NK-92 treated with Interleukin-12 subunit alpha and Interleukin-12 subunit beta, amount 100 ng/mL, for 24 hours (cell line): ENCODE results near the gene CYP26C1.

Experiments
- DNase-seq: peaks from one replicate; lab custom pipeline; 2025; lab: John Stamatoyannopoulos, UW

The CYP26C1 gene

GRCh38 chr10:93115661-93116383 lies 55.2 kb downstream of the CYP26C1 start:
- DNase-seq = peak; percentile 26
